ENCODE measurements around the gene CYTH4. TPM values are rescaled to one million over a fixed set of nuclear protein-coding genes. Genes with fewer than 3 reads are reported as not detected.

The CYTH4 gene
- total RNA-seq, 4 donors from 2014 or later: 1.9 to 10.3 (median 3.4) TPM

- DNase-seq: no peak
- no peaks in the 10 kb centered on the region for H3K9me3 ChIP-seq
- no peaks in the 10 kb centered on the region for H3K36me3 ChIP-seq
- H3K27me3 ChIP-seq: peaks cover 0 to 80% (median 0%) of the 10 kb centered on the region in 4 donors
- 79 to 81% methylated on average over 7 to 10 of the region's 10 CpGs for WGBS, 2 donors
- H3K27ac ChIP-seq: no peak overlapping the region
- H3K4me1 ChIP-seq: no peaks in the 10 kb centered on the region
- intact Hi-C loops (cut with DNase I): no loop called here
- no peak overlapping the region for H3K4me3 ChIP-seq
- TF ChIP-seq POLR2A (IDR thresholded peaks at IDR 0.05) (no peak), CTCF (IDR thresholded peaks at IDR 0.05) (no peak)
Measured at GRCh38 chr22:37357446-37358075, 75.3 kb downstream of the CYTH4 start.

- TF ChIP-seq CTCF (IDR thresholded peaks at IDR 0.05): no peak
- TF ChIP-seq POLR2A (IDR thresholded peaks at IDR 0.05): no peak
- Histone ChIP-seq H3K27me3 (peaks cover 0 to 72% (median 0%) of the 10 kb centered on the region in 4 donors), H3K36me3 (no peaks in the 10 kb centered on the region), H3K27ac (no peak overlapping the region), H3K4me1 (no peaks in the 10 kb centered on the region), H3K9me3 (no peaks in the 10 kb centered on the region), H3K4me3 (no peak overlapping the region)
- no peak for DNase-seq
- intact Hi-C loops (cut with DNase I): no loop called here
- 82 to 93% methylated on average over 9 to 10 of the region's 11 CpGs for WGBS, 2 donors
Measured at GRCh38 chr22:37358386-37358785, 76.1 kb downstream of the CYTH4 start.

- Histone ChIP-seq H3K36me3 (no peaks in the 10 kb centered on the region), H3K27ac (no peak overlapping the region), H3K9me3 (no peaks in the 10 kb centered on the region), H3K4me3 (no peak overlapping the region), H3K27me3 (peaks cover 0 to 73% (median 0%) of the 10 kb centered on the region in 4 donors), H3K4me1 (no peaks in the 10 kb centered on the region)
- WGBS, 2 donors: 52 to 75% methylated on average over 8 of the region's 8 CpGs
- intact Hi-C loops (cut with DNase I): no loop called here
- no peak for DNase-seq
- TF ChIP-seq POLR2A (IDR thresholded peaks at IDR 0.05): no peak
Measured at GRCh38 chr22:37358917-37359316, 76.6 kb downstream of the CYTH4 start.

DNA sequence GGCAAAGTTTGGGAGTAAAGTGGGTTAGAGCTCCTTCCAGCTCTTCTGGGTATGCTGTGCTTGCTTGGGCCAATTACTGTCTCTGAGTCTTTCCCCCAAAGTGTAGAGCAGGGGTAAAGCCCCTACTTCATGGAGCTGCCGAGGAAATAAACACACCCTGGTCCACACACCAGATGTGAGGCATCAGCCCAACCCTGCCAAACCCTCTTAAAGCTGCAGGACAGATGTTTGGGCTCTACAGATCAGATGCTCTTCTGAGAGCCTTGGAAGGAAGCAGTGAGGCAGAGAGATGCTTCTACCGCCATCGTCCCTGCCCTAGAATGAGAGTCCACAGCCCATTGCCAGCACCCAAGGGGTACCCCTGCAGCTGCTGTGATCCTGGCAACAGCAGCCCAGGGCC is 80.3 kb downstream of the CYTH4 start:
- H3K36me3 ChIP-seq: no peaks in the 10 kb centered on the region
- DNase-seq: no peak
- H3K27me3 ChIP-seq: peaks cover 0 to 36% (median 0%) of the 10 kb centered on the region in 4 donors
- intact Hi-C loops (cut with DNase I): no loop called here
- TF ChIP-seq POLR2A (IDR thresholded peaks at IDR 0.05): no peak
- no peak for TF ChIP-seq CTCF (IDR thresholded peaks at IDR 0.05)
- H3K27ac ChIP-seq: no peak overlapping the region
- H3K9me3 ChIP-seq: no peaks in the 10 kb centered on the region
- no peak overlapping the region for H3K4me3 ChIP-seq
- WGBS, 2 donors: 60 to 61% methylated on average over 1 to 3 of the region's 3 CpGs
- no peaks in the 10 kb centered on the region for H3K4me1 ChIP-seq

DNA sequence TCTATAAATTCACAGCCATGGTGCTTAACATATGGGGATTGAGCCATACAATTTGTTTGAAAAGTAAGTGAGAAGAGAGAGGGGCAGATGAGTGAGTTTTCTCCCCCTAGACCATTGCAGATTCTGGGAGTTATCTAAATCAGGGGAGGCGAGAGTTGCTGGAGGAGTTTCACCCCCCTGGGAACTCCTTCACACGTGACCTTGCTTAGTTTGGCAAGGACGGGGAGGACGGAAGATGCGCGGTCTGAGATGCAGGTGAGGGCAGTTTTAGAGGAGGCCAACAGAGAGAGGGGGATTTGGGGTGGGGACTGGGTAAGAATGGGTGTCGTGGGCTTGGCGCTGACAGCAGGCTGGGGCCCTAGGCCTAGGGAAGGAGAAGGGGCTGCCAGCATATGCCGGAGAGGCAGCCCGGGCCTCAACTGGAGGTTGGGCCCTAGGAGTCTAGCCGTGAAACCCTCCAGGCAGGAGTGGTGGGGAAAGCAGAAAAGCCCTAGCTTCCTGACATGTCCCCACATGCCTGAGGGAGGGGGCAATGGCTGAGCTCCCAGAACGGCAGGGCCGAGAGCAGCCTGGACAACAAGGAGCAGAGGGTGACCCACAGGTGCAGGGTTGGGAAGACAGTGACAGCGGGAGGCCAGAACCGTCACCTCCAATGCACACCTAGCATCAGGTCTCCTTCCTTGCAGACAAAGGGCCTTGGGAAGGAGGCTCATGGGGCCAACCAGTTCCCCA is 81.1 kb downstream of the CYTH4 start:
- no peaks in the 10 kb centered on the region for H3K36me3 ChIP-seq
- DNase-seq: no peak
- no peaks in the 10 kb centered on the region for H3K4me1 ChIP-seq
- no peak overlapping the region for H3K27ac ChIP-seq
- 56 to 72% methylated on average over 13 to 14 of the region's 15 CpGs for WGBS, 2 donors
- H3K4me3 ChIP-seq: no peak overlapping the region
- H3K27me3 ChIP-seq: peaks cover 0 to 28% (median 0%) of the 10 kb centered on the region in 4 donors
- intact Hi-C loops (cut with DNase I): no loop called here
- TF ChIP-seq CTCF (IDR thresholded peaks at IDR 0.05): no peak
- TF ChIP-seq POLR2A (IDR thresholded peaks at IDR 0.05): no peak
- H3K9me3 ChIP-seq: no peaks in the 10 kb centered on the region

Other genes with a start within 250 kb of the CYTH4 start
- 10 to 100 TPM in 1 of 4 donors, 1 to 10 TPM in 3; 1.1 to 10.7 (median 6.5) TPM for gene KCTD17, start 230.8 kb upstream of the CYTH4 start, total RNA-seq
- gene TMPRSS6, start 172.8 kb upstream of the CYTH4 start, total RNA-seq: under 1 TPM in 2 of 4 donors, not detected in 2; under 0.01 to 0.09 TPM
- gene IL2RB, start 132.6 kb upstream of the CYTH4 start, total RNA-seq: 1 to 10 TPM; 1.6 to 6.5 (median 2.3) TPM
- gene C1QTNF6, start 94.3 kb upstream of the CYTH4 start, total RNA-seq: 1 to 10 TPM; 1.1 to 1.7 (median 1.4) TPM
- not detected for gene SSTR3, start 70.0 kb upstream of the CYTH4 start, total RNA-seq
- 10 to 100 TPM; 17.3 to 27.1 (median 19.6) TPM for gene RAC2, start 38.2 kb upstream of the CYTH4 start, total RNA-seq
- not detected for gene ELFN2, start 145.0 kb downstream of the CYTH4 start, total RNA-seq
- gene MFNG, start 203.9 kb downstream of the CYTH4 start, total RNA-seq: 10 to 100 TPM in 1 of 4 donors, 1 to 10 TPM in 3; 3.8 to 10.3 (median 7.9) TPM
- 10 to 100 TPM; 11.6 to 24.1 (median 20.9) TPM for gene CARD10, start 236.9 kb downstream of the CYTH4 start, total RNA-seq